SK-N-DZ (cell line): ENCODE results near the gene CDX1.

ENCODE experiments used
- DNase-seq: peaks from one replicate; pipeline ENCODE4 v3.0.0-alpha.2; 2015; ENCODE audit warnings: low spot score

Gene CDX1

DNA sequence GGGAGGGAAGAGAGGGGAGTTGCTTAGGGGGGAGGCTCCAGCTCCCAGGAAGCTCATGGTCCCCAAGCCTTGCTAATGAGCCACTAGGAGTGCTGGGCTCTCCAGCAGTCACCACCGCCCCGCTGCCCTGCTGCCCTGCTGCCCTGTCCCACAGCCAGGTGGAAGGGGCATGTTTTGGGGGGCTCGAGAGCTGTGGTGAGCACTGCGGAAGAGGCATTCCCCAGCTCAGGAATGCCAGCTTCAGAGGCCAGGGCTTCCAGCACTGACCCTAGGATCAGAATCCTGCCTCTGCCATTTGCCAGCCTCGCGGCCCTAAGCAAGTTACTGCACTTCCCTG is 40.2 kb downstream of the CDX1 start:
- DNase-seq: no peak

- no peak for DNase-seq
Observed at GRCh38 chr5:150208187-150209098, 41.9 kb downstream of the CDX1 start.

DNA sequence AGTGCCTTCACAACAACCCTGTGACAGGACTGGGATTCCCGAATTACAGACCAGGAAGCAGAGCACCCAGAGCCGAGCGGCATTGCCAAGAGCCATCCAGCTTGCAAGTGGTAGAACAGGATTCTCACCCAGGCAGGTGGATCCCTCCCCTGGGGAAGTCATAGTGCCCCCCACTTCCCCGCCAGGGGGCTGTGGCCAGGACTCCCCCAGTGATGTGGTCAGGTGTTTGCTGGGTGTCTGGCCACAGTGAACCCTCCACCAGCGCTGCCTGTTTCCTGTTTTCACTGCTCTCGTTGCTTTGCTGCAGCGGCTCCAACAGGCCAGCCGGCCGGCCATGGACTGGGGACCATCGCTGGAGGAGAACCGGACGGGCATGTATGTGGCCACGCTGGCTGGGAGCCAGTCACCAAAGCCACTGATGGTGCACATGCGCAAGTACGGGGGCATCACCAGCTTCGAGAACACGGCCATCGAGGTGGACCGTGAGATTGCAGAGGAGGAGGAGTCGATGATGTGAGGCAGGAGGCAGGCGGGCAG is 42.6 kb downstream of the CDX1 start:
- peak; percentile 28 for DNase-seq

DNA sequence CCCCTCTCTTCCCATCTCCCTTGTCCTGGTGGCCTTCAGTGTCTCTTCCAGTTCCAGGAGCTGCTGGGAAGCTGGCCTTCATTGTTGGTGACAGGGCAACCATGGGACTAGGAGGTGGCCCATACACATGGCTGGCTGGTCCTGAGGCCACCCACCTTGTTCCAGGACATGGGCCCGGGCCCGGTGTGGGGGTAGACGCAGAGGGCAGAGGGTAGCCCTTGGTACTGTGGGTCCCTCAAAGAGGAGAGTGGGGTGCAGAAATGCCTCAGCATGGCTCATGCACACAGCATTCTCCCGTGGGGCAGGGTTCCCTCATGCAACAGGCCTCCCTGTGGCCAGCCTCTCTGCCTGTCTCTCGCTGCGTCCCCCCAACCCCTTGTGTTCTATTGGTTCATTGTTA is 44.1 kb downstream of the CDX1 start:
- DNase-seq: no peak

DNA sequence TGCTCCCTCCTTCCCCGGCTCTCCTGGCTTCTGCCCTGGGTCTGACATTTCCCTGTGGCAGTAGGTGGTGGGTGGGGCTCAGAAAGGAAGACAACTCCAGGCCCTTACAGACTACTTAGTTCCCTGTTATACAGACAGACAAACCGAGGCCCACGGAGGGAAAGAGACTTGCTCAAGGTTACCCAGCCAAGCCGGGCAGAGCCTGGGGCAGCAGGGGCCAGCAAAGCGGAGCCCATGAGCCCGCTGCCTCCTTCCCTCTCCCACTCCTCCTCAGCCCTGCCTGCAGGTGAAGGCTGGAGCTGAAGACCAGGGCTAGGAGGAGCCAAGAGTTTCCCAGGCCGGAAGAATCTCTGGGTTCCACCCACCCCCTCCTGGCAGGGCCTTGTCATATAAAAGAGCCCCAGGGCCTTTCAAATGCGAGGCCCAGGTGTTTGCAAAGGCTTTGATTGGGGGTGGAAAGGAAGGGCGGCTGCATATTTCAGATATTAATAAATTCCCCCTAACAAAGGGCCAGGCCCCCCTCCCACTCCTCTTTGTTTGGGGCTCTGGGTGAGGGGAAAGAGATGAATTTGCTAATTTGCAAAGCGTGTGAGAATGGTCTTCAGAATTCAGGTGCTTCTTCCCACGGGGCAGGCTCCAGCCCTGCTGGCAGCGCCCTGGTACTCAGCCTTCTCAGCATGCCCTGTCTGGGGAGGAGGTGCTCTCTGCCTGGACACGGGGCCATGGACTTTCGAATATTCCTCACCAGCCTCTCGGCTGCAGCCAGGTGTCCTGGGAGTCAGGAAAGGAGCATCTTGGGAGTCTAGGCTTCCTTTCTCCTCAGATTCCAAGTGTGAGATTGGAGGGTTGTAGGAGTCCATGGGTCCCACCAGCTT is 44.8 kb downstream of the CDX1 start:
- DNase-seq: no peak

DNA sequence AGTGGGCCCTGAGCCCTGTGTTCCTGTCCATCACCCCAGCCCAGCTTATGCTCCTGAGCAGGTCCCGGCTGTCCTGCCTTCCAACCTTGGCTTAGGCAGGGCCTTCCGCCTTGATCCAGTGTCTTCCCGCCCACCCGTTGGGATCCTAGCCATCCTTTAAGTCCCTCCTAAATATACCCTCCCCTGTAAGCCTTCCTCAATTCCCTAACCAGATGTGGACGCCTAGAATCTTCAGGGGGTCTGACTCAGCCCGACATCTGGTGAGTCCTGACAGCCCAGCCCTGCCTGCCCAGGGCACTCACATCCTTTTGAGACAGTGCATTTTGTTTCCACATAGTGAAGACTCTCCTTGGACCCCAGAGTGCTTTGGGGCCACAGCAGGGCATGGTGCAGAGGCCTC is 47.0 kb downstream of the CDX1 start:
- no peak for DNase-seq

- DNase-seq: no peak
Observed at GRCh38 chr5:150214289-150214688, 47.7 kb downstream of the CDX1 start.

DNA sequence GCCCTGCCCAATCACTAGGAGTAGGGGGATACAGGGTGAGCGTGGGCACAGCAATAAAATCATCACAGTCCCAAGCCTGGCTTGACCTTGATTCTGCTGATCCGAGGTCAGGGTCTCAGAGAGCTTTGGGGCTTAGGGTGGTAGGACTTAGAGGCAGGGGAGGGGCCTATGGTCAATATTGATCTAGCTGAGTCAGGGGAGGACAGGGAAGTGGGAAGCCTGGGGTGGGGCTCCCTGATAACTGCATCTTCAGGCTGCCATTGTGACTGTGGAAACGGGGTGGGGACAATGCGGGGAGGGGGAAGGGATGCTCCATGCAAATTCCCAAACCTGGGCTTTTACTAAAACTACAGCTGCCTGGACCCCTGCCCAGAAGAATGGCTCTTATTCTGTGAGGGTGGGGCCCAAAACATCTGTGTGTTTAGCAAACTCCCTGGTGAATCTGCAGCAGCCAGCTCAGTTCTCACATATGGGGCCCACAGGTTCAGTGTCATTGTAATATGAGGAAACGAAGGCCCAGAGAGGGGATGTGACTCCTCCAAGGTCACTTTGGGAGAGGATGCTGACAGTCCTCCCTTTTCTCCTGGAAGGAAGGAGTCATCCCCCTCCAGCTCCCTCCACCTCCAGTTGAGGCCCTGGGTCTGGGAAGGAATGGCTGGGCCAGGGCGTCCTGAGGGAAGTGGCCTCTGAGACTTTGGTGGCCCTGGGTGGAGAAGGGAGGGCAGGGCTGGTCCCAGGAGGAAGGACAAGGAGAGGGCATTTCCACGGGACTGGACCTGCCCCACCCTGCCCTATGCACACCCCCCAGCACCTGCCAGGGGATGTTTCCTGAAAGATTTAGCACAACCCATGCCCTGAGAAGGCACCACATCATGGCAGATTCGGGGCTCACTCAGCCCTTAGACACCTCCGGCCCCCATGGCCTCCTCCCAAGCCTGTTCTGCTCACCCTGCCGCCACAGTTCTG is 49.7 kb downstream of the CDX1 start:
- DNase-seq: no peak

DNA sequence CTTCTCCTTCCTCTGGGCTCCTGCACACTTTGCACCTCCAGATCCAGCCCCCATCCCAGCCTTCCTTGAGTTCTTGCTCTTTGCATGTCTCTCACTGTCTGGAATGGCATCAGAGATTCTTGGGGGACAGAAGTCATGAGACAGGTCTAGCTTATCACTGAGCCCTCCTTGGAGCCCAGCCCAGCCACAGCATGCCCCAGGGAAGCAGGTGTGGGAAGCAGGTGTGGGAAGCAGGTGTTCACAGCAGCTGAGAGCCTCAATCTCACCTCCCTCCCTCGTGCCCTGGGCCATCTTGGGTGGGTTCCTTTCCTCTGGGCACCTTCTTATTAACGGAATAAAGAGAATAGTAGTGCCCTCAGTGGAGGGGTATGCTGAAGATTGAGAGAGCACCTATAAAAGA is 50.5 kb downstream of the CDX1 start:
- DNase-seq: no peak

- peak; percentile 76 for DNase-seq
Observed at GRCh38 chr5:150217873-150218692, 51.5 kb downstream of the CDX1 start.

DNA sequence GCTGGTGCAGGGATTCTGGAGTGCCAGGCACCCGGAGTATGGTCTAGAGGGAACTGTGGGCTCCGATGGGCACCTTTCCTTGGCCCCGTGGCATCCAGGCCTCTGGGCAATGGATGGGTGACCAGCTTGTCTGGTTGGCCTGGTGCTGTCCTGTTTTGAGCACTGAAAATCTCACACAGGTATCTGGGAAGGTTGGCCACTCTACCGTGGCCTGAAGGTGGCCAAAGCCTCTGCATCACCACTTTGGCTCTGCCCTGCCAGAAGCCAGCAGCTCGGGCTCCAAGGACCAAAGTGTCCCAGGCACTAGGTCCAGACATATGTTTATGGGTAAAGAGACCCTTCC is 52.1 kb downstream of the CDX1 start:
- no peak for DNase-seq

DNA sequence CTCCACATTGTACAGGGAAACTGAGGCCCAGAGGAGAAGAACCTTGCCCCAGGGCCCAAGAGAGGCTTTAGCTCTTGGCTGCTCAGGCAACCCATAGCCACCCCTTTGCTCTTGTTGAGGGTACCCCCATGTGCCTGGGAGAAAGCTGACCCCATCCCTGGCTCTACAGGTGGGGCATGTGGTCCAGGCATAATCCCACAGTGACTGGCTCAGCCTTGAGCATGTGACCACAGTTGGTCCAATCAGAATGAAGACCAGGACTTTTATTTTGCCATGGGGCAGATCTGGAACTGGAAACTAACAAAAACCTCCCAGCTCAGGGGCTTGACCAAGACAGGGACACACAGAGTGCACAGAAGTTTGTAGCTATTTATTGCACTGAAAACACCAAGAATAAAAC is 52.6 kb downstream of the CDX1 start:
- DNase-seq: peak; percentile 33

DNA sequence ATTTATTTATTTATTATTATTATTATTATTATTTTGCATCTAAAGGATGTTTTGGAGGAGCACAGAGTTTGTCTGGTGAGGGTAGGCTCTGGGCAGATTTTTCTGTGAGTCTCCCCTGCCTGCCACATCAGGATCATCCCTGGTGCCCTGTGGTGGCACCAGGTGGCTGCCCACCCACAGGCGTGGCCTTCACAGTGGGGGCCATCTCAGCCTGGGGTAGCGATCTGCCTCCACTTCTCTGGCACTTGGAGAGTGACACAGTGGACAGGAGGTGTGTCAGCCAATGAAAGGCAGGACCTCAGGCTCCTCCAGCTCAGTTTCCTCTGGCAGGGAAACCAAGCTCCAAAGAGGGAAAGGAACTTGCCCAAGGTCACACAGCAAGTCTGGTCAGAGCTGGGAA is 53.3 kb downstream of the CDX1 start:
- no peak for DNase-seq

DNA sequence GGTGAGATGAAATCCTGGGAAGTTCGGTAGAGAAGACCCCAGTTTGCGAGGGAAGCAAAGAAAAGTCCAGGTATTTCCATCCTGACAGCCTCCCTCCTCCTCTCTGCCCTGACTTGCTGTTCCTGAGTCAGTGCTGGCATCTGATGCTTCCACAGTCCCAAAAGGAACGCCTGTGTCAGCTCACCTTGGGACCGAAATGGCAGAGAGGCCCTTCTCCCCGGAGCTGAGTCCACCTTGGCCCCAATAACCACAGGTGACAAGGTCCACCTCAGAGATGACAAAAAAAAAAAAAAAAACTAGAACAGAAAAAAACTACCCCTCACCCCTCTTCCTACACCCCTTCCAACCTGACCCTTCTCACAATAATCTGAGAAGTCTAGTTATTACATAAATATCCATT is 54.9 kb downstream of the CDX1 start:
- DNase-seq: no peak

GRCh38 chr5:150222906-150223305 is 56.3 kb downstream of the CDX1 start:
- DNase-seq: no peak

DNA sequence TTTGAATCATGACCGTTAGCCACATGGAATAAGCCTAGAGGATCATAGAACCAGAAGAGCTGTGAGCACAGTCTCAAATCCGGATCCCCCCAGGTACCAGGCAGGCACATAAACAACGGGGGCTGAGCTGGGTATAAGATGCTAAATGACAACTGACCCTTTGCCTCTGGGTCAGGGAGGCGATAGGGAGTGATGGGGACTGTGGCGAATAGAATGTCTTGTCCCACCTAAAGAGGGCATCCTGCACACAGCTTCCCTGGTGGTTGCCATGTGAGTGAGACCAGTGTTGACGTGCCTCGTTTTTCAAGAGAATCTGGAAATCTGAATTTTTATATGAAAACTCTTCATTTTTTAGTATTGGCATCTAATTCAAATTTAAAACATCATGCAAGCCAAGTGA is 56.9 kb downstream of the CDX1 start:
- DNase-seq: no peak

DNA sequence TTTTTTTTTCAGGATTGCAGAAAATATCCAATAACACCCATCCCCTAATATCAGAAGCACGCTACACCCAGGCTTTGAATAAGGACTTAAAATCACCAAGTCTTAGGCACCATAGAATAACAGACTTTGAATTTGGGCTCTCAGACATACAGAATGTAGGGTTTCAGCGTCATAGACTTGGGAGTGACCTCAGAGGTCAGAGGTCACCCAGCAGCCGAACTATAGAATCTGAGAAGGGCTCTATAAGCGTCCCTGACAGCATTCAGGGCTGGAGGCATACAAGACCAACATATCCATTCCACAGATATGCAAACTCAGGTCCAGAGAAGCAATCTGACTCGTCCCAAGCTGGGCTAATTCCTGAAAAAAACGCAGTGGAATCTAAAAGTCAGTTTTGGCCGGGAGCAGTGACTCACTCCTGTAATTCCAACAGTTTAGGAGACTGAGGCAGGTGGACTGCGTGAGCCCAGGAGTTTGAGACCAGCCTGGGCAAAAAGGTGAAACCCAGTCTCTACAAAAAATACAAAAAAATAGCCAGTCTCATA is 58.0 kb downstream of the CDX1 start:
- DNase-seq: no peak

DNA sequence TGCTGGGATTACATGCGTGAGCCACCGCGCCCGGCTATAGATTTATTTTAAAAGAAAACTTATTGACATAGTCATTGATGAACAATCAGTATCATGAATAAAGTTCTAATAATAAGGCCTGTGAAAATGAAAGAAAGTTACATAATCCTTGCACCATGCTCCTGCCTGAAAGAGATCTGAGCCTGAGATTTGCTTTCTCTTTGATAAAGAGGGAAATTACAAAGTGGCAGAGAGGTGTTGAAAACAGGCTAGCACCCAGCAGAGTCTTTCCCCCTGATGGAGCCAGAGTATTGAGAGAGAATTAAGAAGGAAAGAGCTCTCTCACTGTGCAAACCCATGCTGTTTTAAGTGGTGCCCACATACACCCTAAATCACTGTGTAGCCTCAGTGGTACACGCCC is 60.5 kb downstream of the CDX1 start:
- DNase-seq: no peak

DNA sequence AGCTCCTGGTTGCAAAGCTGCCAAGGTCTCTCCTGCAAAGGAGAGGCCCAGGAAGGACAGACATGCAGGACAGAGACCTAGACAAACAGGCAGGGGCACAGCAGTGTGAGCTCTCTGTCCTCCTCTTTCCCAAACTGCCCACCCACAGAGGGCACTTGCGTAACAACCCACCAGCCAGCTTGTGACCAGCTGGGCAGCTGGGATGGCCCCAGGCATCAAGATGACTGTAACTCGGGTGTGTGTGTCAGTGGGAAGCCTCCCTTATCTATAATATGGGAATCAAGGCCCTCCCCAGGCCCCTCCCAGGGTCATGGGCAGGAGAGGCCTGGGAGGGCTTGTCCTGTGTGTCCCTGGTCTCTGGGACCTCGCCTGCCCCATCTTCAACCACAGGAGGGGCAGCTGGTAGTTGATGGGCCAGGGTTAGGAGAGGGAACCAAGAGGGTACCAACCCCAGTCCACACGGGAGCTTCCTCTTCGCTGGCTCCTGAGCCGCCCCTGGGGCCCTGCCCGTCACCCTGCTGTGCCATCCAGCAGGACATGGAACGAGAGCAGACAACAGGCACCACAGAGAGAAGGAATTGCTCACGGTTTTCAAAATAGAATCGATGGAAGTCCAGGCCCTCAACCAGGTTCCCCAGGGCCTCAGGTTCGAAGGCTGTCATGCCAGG is 61.2 kb downstream of the CDX1 start:
- DNase-seq: no peak

DNA sequence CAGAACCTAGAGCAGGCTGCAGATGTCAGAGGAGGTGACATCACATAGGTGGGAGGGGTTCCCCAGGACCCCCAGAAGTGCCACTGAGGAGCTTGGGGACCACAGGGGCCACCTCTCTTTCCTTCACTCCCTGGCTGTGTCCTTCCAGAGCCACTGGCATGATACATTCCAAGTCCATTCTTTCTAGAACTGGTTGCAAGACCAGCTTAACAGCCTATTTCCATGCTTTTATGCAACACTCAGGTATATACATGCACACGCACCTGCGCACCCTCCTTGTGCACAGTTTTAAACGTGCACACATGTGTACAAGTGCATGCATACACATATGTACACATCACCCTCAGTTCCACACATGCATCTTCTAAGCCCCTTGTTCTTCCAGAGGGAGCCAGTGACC is 63.0 kb downstream of the CDX1 start:
- DNase-seq: no peak
